H1 (cell line): Measurements from ENCODE around the gene FCN3. TPM values are rescaled to one million over a fixed set of nuclear protein-coding genes. Genes with fewer than 3 reads are reported as not detected.

Experiments used
- BCL11A ChIP-seq, 2 experiments: IDR thresholded peaks; one replicate each; pipeline ENCODE4 v1.6.1; 2011; ENCODE audit warnings: low read depth in 2 of 2, low read length in 2 of 2, mild to moderate bottlenecking in 2 of 2
- polyA plus RNA-seq, 7 experiments: library from polyadenylated mRNA; depleted of rRNA in 3 of 7; stranded (reverse) in 5 of 7; unstranded in 2 of 7; fragments of >200 nt in 5 of 7; fragments of 200-250 nt in 2 of 7; gene quantifications; 1 replicate in 5 of 7; 2 replicates in 1 of 7; 4 replicates in 1 of 7; pipeline versions ENCODE4 v1.2.1 to v1.2.3, GENCODE V29; 2011 to 2013; ENCODE audit warnings: missing spikeins in 2 of 7, mixed read lengths in 2 of 7
- total RNA-seq: library from RNA; stranded (reverse); fragmentation: NEBNext Ultra II Directional; extraction: Animal tissue kit (Norgen Biotek cat#: 25700); gene quantifications from 2 replicates; pipeline ENCODE4 v1.2.1, GENCODE V29; 2021
- TF ChIP-seq, protein P1 (sequence below), 3 experiments: IDR thresholded peaks; 1 replicate in 2 of 3; 2 replicates in 1 of 3; pipeline versions ENCODE4 v1.5.1 to v1.6.1; 2011; ENCODE audit warnings: low read length in 3 of 3, mild to moderate bottlenecking in 3 of 3, inconsistent platforms in 2 of 3, low read depth in 1 of 3, moderate library complexity in 1 of 3; ENCODE audit not compliant: insufficient read depth in 1 of 3; ENCODE audit errors: control extremely low read depth in 1 of 3

Gene FCN3
- total and polyA plus RNA-seq, 2 of the 8 experiments (the other 6 are each of a cell fraction or from before 2014, with no cell fraction given), result 0.30 to 0.57 TPM

DNA sequence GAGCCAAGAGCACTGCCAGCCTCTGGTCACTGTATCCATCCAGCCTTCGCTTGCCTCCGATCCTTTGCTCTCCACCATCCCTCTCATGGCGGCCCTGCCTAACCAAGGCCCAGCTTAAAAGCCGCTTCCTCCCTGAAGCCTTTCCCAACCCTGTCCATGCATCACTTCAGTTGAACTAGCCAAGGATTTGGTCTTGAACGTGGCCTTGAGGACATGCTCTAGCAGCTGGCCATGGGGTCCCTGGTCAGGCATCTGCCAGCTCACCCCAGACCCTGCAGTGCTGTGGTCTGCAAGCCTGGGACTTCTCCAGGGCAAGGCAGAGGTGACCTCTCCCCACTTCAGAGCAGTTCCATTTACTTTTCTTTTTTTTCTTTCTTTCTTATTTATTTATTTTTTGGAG is 37.9 kb downstream of the FCN3 start (continued):
- TF ChIP-seq, protein P1, sequence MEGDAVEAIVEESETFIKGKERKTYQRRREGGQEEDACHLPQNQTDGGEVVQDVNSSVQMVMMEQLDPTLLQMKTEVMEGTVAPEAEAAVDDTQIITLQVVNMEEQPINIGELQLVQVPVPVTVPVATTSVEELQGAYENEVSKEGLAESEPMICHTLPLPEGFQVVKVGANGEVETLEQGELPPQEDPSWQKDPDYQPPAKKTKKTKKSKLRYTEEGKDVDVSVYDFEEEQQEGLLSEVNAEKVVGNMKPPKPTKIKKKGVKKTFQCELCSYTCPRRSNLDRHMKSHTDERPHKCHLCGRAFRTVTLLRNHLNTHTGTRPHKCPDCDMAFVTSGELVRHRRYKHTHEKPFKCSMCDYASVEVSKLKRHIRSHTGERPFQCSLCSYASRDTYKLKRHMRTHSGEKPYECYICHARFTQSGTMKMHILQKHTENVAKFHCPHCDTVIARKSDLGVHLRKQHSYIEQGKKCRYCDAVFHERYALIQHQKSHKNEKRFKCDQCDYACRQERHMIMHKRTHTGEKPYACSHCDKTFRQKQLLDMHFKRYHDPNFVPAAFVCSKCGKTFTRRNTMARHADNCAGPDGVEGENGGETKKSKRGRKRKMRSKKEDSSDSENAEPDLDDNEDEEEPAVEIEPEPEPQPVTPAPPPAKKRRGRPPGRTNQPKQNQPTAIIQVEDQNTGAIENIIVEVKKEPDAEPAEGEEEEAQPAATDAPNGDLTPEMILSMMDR (IDR thresholded peaks at IDR 0.05; ENCODE audit: control extremely low read depth in 1 of 3, insufficient read depth in 1 of 3, low read depth in 1 of 3, low read length in 3 of 3), result no peak
- TF ChIP-seq BCL11A (IDR thresholded peaks at IDR 0.05; ENCODE audit: low read depth in 2 of 2, low read length in 2 of 2), result no peak
